NT2/D1 (cell line): ENCODE data around the gene ETV5.

ENCODE experiments used
- SUZ12 ChIP-seq: IDR thresholded peaks from 2 replicates; pipeline ENCODE4 v1.6.1; 2011; ENCODE audit not compliant: insufficient read length, insufficient read depth; ENCODE audit errors: extremely low read depth
- YY1 ChIP-seq: IDR thresholded peaks from 2 replicates; pipeline ENCODE4 v1.6.1; 2011; ENCODE audit not compliant: insufficient read length, insufficient read depth
- ZNF274 ChIP-seq: IDR thresholded peaks from 2 replicates; pipeline ENCODE4 v1.6.1; 2011; ENCODE audit warnings: mild to moderate bottlenecking, low read depth, low read length

DNA sequence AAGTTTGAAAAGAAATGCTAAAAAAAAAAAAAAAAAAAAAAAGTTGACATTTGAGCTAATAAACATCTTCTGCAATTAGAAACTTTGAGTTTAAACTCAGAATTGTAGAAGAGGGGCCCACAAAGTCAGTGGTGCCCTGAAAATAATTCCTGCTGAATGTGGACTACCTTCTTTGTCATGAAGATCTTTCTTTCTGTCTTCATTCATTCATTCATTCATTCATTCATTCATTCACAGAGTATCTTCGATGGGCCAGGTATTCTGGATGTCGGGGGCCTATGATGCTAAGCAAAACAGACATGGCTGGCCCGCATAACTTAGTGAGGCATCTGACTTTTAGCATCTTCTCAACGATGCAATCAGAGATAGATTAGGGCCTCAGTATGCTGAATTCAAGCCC lies 24.6 kb downstream of the ETV5 start:
- TF ChIP-seq YY1 (no peak), ZNF274 (no peak), SUZ12 (no peak)
